ENCODE measurements around the gene AIRE.

The AIRE gene

GRCh38 chr21:44305691-44306090 lies 20.0 kb downstream of the AIRE start:
- DNase-seq (ENCODE audit: low spot score): no peak

GRCh38 chr21:44306936-44307704 lies 21.4 kb downstream of the AIRE start:
- no peak for DNase-seq (ENCODE audit: low spot score)

DNA sequence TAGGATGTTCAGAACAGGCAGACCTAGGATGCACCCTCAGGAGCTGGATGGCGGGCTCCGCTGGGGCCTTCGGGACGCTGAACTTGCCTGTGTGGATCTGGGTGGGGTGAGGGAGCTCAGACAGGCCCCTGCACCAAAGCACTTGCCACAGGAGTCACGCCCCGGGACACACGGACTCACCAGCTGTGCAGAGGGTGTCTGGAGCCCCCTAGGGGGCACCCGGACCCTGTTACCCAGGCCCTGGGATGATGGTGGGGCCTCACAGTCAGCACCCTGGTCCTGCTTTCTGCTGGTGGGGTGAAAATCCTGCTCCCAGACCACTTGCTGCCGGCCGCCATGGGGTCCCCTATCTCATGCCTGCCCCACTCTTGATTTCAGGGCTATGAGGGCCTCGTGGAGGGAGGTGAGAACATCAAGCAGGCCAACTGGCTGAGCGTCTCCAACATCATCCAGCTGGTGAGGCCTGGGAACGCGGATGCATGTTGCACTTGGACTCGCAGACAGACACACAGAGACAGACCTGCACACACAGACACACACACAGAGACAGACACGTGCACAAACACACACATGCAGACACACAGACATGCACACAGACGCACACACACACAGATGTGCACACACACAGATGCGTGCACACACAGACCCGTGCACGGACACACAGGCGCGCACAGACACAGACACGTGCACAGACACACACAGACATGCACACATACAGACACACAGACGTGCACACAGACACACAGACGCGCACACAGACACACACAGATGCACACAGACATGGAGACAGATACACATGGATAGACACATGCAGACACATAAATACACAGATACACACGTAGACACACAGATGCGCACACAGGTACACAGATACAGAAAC lies 25.2 kb downstream of the AIRE start:
- no peak for DNase-seq (ENCODE audit: low spot score)

- DNase-seq (ENCODE audit: low spot score): no peak
Measured at GRCh38 chr21:44312089-44312488, 26.4 kb downstream of the AIRE start.

DNA sequence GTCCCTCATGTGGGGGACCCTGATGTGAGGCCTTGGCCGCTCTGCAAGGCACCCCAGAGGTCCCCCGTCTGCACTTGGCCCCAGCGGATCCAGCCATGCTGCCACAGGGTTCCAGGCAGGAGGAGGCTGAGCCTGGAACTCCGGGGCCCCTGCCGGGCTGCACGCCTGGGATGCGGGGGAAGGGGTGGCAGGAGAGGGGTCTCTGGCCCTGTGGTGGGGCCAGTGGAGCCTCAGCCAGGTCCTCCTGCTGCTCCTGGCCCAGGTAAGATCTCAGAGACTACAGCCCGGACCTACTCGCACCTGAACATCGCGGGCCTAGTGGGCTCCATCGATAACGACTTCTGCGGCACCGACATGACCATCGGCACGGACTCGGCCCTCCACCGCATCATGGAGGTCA lies 27.0 kb downstream of the AIRE start:
- DNase-seq (ENCODE audit: low spot score): no peak

DNA sequence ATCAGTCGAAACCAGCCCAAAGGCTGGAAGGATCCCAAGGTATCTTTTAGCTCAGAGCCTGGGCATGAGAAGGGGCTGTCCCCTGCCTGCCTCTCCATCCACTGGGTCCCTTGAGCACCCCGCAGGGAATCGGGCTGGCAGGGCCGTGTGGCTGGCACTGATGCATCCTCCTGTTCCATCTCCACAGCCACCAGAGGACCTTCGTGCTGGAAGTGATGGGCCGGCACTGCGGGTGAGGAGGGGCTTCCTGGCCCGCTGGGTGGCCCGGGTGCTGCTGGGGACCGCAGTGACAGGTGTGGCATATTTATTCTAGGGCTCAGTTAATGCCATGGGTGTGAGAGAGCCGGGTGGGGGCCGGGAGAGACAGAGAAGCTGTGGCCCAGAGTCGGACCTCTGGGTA lies 27.8 kb downstream of the AIRE start:
- no peak for DNase-seq (ENCODE audit: low spot score)

GRCh38 chr21:44314128-44314527 lies 28.5 kb downstream of the AIRE start:
- no peak for DNase-seq (ENCODE audit: low spot score)

- no peak for DNase-seq (ENCODE audit: low spot score)
Measured at GRCh38 chr21:44314561-44314960, 28.9 kb downstream of the AIRE start.

DNA sequence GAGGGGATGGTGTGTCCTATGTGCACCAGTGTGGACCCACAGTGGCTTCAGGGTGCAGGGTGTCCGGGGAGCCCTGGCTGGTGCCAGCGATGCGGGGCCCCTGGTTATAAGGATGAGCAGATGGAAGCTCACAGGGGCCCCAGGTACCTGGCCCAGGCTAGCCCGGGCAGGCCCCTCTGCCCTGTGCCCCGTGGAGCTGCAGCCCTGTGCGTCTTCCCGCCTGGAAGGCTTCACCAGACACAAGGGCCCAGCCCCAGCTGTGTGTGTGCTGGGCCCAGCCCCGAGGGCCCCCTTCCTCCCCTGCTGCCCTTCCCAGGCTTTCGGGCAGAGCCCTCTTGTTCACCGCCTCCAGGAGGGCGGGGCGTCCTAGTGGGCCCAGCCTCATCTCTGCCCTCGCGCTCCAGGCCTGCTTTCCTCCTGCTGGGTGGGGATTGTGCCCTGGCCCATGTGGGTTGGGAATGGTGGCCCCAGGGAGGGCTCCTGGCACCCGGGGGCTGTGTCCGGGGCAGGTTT lies 30.1 kb downstream of the AIRE start:
- DNase-seq (ENCODE audit: low spot score): no peak

GRCh38 chr21:44316277-44316900 lies 30.7 kb downstream of the AIRE start:
- no peak for DNase-seq (ENCODE audit: low spot score)

GRCh38 chr21:44317241-44317782 lies 31.6 kb downstream of the AIRE start:
- DNase-seq (ENCODE audit: low spot score): no peak

DNA sequence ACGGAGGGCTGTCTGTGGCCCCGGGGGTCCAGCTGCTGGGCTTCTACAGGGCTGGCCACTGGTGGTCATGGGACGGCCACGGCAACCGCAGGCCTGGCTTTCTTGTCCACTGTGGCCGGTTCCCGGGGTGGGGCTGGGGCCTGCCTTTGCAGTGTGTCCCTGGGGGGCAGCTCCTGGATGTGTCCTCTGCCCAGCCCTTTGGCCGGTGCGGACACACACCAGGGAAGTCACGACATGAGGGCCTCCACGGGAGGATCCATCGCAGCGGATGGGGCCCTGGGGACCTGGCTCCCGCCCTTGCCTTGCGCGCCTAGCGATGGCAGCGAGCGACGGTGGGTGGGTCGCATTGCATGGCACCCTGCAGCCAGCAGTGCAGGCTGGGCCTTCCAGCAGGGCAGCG lies 32.2 kb downstream of the AIRE start:
- no peak for DNase-seq (ENCODE audit: low spot score)

- DNase-seq (ENCODE audit: low spot score): no peak
Measured at GRCh38 chr21:44318489-44319285, 33.0 kb downstream of the AIRE start.

- DNase-seq (ENCODE audit: low spot score): no peak
Measured at GRCh38 chr21:44319407-44320065, 33.9 kb downstream of the AIRE start.

DNA sequence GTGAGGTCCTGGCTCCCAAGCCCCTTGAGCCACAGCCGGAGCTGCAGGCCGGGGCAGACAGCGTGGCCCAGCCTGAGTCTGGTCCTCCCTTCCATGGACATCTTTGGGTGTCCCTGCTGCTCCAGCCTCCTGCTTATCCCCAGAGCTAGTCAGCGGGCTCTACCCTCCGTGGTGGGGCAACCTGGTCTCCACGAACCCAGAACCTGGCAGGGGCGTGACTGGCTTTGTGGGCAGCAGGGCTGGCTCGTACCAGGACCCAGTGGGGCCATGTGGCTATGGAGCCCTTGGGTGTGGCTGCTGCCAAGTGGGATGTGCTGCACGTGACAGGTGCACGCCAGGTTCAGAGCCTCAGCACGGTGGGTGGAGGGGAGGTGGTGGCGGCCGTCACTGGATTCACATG lies 35.2 kb downstream of the AIRE start:
- no peak for DNase-seq (ENCODE audit: low spot score)

GRCh38 chr21:44321846-44322450 lies 36.3 kb downstream of the AIRE start:
- no peak for DNase-seq (ENCODE audit: low spot score)

DNA sequence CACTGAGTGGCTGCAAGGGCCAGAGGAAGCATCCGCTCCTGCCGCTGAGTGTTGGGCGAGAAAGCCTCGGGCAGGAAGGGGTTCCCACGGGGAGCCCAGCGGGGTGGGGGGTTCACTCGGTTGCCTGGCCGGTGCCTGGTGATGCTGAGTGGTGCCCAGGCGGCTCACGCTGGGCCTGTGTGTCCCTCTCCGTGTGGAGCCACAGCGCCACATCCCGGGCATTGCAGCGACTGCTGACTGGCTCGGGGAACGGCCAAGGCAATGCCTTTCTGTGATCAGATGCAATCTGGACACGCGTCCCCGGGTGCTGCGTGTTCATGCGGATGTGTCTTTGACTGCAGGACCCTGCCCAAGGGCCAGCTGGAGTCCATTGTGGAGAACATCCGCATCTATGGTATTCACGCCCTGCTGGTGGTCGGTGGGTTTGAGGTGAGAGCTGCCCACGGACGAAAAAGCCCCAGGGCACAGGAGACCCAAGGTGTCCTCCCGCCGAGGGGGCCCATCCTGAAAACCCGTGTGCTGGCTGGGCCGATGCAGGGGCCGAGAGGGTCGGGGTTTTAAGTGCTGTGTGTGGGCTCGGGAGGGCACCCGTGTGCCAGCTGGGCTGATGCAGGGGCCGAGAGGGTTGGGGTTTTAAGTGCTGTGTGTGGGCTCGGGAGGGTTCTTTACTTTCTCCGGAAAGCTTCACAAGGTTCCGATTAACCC lies 37.1 kb downstream of the AIRE start:
- DNase-seq (ENCODE audit: low spot score): no peak

DNA sequence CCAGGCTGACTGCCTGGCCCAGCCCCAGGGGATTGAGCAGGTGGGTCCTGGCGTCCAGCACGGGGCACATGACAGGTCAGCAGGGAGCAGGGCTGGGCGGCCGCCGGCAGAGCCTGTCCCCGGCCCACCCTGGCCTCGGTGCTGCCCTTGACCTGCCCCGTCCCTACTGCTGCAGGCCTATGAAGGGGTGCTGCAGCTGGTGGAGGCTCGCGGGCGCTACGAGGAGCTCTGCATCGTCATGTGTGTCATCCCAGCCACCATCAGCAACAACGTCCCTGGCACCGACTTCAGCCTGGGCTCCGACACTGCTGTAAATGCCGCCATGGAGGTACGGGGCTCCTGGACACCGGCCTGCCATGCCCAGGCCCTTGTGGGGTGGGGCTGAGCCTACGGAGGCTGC lies 37.9 kb downstream of the AIRE start:
- no peak for DNase-seq (ENCODE audit: low spot score)

GRCh38 chr21:44324106-44324853 lies 38.6 kb downstream of the AIRE start:
- no peak for DNase-seq (ENCODE audit: low spot score)

GRCh38 chr21:44324854-44325107 lies 39.1 kb downstream of the AIRE start:
- no peak for DNase-seq (ENCODE audit: low spot score)
